WI38 (cell line): ENCODE measurements around the gene SEL1L3.

Source experiments
- H3K4me3 ChIP-seq: 2 replicates; pipeline ENCODE4 v1.5.1; 2011; ENCODE audit warnings: low read depth, mild to moderate bottlenecking, control low read depth, low read length
- TF ChIP-seq, protein P1 (sequence below): IDR thresholded peaks from 2 replicates; pipeline ENCODE4 v1.5.1; 2012; ENCODE audit warnings: low read depth, mild to moderate bottlenecking, control low read depth, low read length

Gene SEL1L3

DNA sequence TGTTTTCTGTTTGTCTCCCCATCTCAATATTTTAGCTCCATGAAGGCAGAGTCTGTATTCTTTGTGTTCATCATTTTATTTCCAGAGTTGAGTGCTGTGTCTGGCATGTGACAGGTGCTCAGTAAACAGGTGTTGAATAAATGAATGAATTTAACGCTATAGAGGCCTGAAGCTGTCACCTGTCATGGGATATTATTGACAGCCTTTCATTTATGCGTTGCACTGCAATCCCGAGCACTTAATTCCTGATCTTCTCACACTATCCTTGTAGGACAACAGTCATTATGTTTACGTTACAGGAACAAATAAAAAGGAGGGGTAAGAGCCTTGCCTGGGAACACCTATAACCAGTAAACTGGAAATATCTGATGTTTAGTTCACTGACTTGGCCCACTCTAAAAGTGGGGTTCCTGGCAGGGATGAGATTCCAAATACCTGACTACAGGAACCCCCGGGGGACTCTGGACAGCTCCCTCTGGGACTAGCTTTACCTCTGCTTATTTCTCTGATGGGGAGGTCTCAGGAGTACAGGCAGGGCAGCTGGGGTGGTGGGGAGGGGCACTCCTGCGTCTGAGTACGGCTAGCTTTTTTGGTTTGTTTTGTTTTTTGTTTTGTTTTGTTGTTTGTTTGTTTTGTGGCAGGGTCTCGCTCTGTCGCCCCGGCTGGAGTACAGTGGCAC is 36.6 kb downstream of the SEL1L3 start:
- H3K4me3 ChIP-seq: no peak overlapping the region
- TF ChIP-seq, protein P1, sequence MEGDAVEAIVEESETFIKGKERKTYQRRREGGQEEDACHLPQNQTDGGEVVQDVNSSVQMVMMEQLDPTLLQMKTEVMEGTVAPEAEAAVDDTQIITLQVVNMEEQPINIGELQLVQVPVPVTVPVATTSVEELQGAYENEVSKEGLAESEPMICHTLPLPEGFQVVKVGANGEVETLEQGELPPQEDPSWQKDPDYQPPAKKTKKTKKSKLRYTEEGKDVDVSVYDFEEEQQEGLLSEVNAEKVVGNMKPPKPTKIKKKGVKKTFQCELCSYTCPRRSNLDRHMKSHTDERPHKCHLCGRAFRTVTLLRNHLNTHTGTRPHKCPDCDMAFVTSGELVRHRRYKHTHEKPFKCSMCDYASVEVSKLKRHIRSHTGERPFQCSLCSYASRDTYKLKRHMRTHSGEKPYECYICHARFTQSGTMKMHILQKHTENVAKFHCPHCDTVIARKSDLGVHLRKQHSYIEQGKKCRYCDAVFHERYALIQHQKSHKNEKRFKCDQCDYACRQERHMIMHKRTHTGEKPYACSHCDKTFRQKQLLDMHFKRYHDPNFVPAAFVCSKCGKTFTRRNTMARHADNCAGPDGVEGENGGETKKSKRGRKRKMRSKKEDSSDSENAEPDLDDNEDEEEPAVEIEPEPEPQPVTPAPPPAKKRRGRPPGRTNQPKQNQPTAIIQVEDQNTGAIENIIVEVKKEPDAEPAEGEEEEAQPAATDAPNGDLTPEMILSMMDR: no peak

DNA sequence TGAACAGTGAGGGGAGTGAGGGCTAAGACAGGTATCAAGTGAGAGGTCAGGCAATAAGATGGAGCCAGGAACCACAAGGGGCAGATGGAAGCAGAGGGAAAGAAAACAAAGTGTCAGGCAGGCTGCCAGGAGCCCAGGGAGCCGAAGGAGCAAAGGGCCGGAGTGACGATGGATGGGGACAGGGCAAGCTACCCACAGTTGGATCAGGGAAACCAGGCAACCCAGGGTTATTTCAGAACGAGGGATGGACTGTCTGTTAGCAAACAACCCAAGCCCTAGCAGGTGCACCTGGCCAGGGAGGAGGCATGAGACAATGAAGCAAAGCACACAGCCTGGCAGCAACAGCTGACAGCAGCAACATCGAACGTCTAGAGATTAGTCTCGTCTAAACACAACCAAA is 39.2 kb downstream of the SEL1L3 start:
- H3K4me3 ChIP-seq: no peak overlapping the region
- TF ChIP-seq, protein P1: no peak

DNA sequence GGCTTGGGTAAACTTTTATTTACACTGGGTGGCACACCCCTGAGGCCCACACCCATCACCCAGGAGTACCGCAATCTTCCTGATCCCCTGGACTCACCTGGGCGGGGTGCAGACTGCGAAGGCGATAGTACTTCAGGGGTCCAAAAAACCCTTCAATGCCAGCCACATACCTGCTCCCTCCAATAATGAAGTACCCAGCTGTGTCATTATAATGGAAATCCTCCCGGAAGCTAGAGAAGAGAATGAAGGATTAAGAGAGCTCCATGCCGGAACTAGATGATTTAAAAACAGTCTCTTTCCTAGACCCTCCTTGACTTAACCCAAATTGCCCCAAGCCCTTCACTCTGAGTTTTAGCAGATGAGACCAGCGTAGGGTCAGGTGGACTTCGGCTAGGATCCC is 40.9 kb downstream of the SEL1L3 start:
- no peak overlapping the region for H3K4me3 ChIP-seq
- TF ChIP-seq, protein P1: no peak

DNA sequence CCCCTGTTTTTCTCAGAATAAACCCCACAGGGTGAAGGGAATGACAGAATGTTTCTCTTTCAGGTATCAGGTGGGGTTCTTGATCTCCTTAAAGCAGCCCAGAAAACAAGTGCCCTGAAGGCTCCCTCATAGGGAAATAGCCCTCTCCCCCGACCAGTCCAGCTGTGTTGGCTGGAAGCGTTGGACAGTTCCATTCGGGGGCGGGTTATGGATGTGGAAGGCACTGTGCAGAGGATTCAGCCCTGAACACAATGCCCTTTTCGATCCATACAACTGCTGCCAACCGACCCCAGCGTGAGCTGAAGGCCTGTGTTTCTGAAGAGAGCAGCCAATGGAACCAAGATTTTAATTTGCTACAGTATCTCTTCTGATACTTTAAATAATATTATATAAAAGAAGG is 41.5 kb downstream of the SEL1L3 start:
- H3K4me3 ChIP-seq: no peak overlapping the region
- TF ChIP-seq, protein P1: no peak

DNA sequence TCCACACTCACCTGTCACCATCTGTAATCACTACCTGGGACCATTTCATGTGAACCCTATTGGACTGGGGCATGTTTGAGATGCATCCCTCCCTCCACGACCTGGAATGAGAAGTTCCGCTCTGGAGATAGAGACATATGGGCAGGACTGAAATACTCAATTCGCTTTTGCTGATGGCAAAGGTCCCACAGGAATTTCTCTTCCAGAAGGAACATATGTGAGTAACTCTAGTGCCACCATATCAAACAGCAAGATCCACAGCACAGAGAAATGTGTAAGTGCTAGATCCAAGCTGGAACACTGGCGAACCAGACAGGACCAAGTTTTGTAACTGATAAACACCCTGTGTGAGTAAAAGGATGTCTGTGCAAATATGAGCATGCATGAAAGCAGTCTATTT is 43.9 kb downstream of the SEL1L3 start:
- no peak overlapping the region for H3K4me3 ChIP-seq
- TF ChIP-seq, protein P1: no peak

DNA sequence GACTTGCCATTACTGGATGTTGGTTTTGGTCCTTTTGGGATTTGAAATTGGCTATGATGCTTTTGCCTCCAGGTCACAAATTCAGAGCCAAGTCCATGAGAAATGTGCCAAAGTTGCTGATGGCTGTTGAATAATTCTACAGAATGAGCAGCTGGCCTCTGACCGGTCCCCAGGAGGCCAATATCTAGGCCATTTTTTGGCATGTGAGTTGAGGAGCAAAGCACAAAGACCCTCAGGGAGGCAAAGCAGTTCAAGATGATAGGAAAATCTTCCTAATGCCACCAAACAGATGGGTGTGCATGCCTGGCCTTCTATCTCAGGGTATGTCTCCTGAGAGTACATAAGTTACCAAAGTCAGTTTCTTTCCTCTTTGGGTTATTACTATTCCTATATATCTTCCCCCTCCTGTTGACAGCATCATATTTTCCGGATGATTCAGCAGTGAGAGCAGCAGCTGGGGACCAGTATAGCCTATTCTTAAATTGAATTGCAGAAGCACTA is 44.4 kb downstream of the SEL1L3 start:
- TF ChIP-seq, protein P1: no peak

DNA sequence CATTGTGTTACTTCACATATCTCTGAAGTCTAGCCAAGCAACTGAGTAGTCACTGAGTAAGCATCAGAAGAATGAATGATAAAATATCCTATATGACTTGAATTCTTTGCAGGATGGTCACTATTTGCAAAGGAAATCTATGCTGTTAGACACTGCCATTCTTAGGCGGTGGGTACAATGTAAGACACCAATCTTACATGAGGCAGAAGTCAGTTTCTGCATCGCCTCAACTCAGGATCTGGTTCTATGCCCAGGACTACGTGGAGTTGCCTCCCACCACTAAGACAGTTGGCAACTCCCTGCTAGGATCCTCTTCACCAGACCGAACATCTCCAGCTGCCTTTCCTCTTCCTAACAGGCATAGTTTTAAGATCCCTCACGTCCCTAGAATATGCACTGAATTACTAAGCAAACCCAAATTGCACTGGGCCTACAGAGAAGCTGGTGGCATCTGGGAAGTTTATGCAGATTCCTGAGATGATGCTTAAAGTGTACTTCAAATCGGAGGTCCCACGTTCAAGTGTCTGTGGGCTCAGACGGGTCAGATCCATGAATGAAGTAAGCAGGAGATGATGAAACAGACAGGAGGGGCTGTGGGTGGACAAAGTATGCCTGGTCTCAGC is 45.6 kb downstream of the SEL1L3 start:
- TF ChIP-seq, protein P1: no peak
- H3K4me3 ChIP-seq: no peak overlapping the region

More for the DNA sequence above, 44.4 kb downstream of the SEL1L3 start:
- no peak overlapping the region for H3K4me3 ChIP-seq
